ENCODE results near the gene VWA3A. TPM values are rescaled to one million over a fixed set of nuclear protein-coding genes. Genes with fewer than 3 reads are reported as not detected.

The VWA3A gene
- total RNA-seq, 1 donor from 2014 or later, result not detected

GRCh38 chr16:22130528-22130927 is 38.2 kb downstream of the VWA3A start:
- Histone ChIP-seq H4K20me1 (ENCODE audit: insufficient read depth, low read length) (no peaks in the 10 kb centered on the region), H3K27me3 (ENCODE audit: insufficient read depth, low read length) (no peaks in the 10 kb centered on the region), H3K4me3 (ENCODE audit: insufficient read depth, low read depth, low read length) (no peak overlapping the region), H3K79me2 (ENCODE audit: insufficient read depth, low read length) (no peaks in the 10 kb centered on the region), H3K9me3 (ENCODE audit: insufficient read depth, low read depth, low read length) (no peaks in the 10 kb centered on the region), H3K4me1 (ENCODE audit: insufficient read depth, low read length) (no peaks in the 10 kb centered on the region), H3K4me2 (ENCODE audit: low read length) (no peak overlapping the region), H3K9ac (ENCODE audit: low read length) (no peak overlapping the region), H2AFZ (ENCODE audit: low read depth, low read length) (no peak overlapping the region), H3K36me3 (ENCODE audit: insufficient read depth, low read length) (no peaks in the 10 kb centered on the region), H3K27ac (ENCODE audit: low read depth, low read length) (no peak overlapping the region)
- Mint-ChIP-seq H3K36me3 (ENCODE audit: low read depth, unreplicated experiment) (no peaks in the 10 kb centered on the region), H3K9me3 (ENCODE audit: unreplicated experiment) (peaks cover 14% of the 10 kb centered on the region), H3K27ac (ENCODE audit: unreplicated experiment) (no peak overlapping the region), H3K4me3 (ENCODE audit: unreplicated experiment) (no peak overlapping the region), H3K4me1 (ENCODE audit: low read depth, unreplicated experiment) (no peaks in the 10 kb centered on the region), H3K27me3 (ENCODE audit: low read depth, unreplicated experiment) (peaks cover 24% of the 10 kb centered on the region)
- DNase-seq (ENCODE audit: low read depth), result no peak
- no peak for FAIRE-seq
- TF ChIP-seq EZH2 (IDR thresholded peaks at IDR 0.05; ENCODE audit: insufficient read depth, low read length) (no peak), CTCF (IDR thresholded peaks at IDR 0.05; ENCODE audit: insufficient read depth, low read depth, low read length) (no peak)

- Histone ChIP-seq H3K9me3 (ENCODE audit: insufficient read depth, low read depth, low read length) (no peaks in the 10 kb centered on the region), H2AFZ (ENCODE audit: low read depth, low read length) (no peak overlapping the region), H3K4me2 (ENCODE audit: low read length) (no peak overlapping the region), H3K36me3 (ENCODE audit: insufficient read depth, low read length) (no peaks in the 10 kb centered on the region), H3K79me2 (ENCODE audit: insufficient read depth, low read length) (no peaks in the 10 kb centered on the region), H3K4me1 (ENCODE audit: insufficient read depth, low read length) (no peaks in the 10 kb centered on the region), H3K9ac (ENCODE audit: low read length) (no peak overlapping the region), H3K4me3 (ENCODE audit: insufficient read depth, low read depth, low read length) (no peak overlapping the region), H3K27ac (ENCODE audit: low read depth, low read length) (no peak overlapping the region), H3K27me3 (ENCODE audit: insufficient read depth, low read length) (peaks cover 2% of the 10 kb centered on the region), H4K20me1 (ENCODE audit: insufficient read depth, low read length) (no peaks in the 10 kb centered on the region)
- Mint-ChIP-seq H3K27ac (ENCODE audit: unreplicated experiment) (no peak overlapping the region), H3K36me3 (ENCODE audit: low read depth, unreplicated experiment) (no peaks in the 10 kb centered on the region), H3K27me3 (ENCODE audit: low read depth, unreplicated experiment) (peaks cover 32% of the 10 kb centered on the region), H3K4me1 (ENCODE audit: low read depth, unreplicated experiment) (no peaks in the 10 kb centered on the region), H3K4me3 (ENCODE audit: unreplicated experiment) (no peak overlapping the region), H3K9me3 (ENCODE audit: unreplicated experiment) (peaks cover 11% of the 10 kb centered on the region)
- DNase-seq (ENCODE audit: low read depth) (no peak), FAIRE-seq (no peak)
- TF ChIP-seq CTCF (IDR thresholded peaks at IDR 0.05; ENCODE audit: insufficient read depth, low read depth, low read length) (no peak), EZH2 (IDR thresholded peaks at IDR 0.05; ENCODE audit: insufficient read depth, low read length) (no peak)
Observed at GRCh38 chr16:22132801-22133200, 40.5 kb downstream of the VWA3A start.

- no peaks in the 10 kb centered on the region for H3K36me3 ChIP-seq (ENCODE audit: insufficient read depth, low read length)
- H3K9me3 ChIP-seq (ENCODE audit: insufficient read depth, low read depth, low read length), result no peaks in the 10 kb centered on the region
- no peak overlapping the region for H3K27ac ChIP-seq (ENCODE audit: low read depth, low read length)
- no peak overlapping the region for H3K4me3 ChIP-seq (ENCODE audit: insufficient read depth, low read depth, low read length)
- no peaks in the 10 kb centered on the region for H3K4me1 Mint-ChIP-seq (ENCODE audit: low read depth, unreplicated experiment)
- no peaks in the 10 kb centered on the region for H4K20me1 ChIP-seq (ENCODE audit: insufficient read depth, low read length)
- DNase-seq (ENCODE audit: low read depth) (no peak), FAIRE-seq (no peak)
- no peaks in the 10 kb centered on the region for H3K36me3 Mint-ChIP-seq (ENCODE audit: low read depth, unreplicated experiment)
- peaks cover 2% of the 10 kb centered on the region for H3K27me3 ChIP-seq (ENCODE audit: insufficient read depth, low read length)
- H3K27ac Mint-ChIP-seq (ENCODE audit: unreplicated experiment), result no peak overlapping the region
- no peak overlapping the region for H3K4me2 ChIP-seq (ENCODE audit: low read length)
- peaks cover 46% of the 10 kb centered on the region for H3K27me3 Mint-ChIP-seq (ENCODE audit: low read depth, unreplicated experiment)
- no peak overlapping the region for H2AFZ ChIP-seq (ENCODE audit: low read depth, low read length)
- TF ChIP-seq EZH2 (IDR thresholded peaks at IDR 0.05; ENCODE audit: insufficient read depth, low read length) (no peak), CTCF (IDR thresholded peaks at IDR 0.05; ENCODE audit: insufficient read depth, low read depth, low read length) (no peak)
- H3K4me1 ChIP-seq (ENCODE audit: insufficient read depth, low read length), result no peaks in the 10 kb centered on the region
- H3K79me2 ChIP-seq (ENCODE audit: insufficient read depth, low read length), result no peaks in the 10 kb centered on the region
- no peak overlapping the region for H3K4me3 Mint-ChIP-seq (ENCODE audit: unreplicated experiment)
- no peak overlapping the region for H3K9ac ChIP-seq (ENCODE audit: low read length)
- H3K9me3 Mint-ChIP-seq (ENCODE audit: unreplicated experiment), result no peaks in the 10 kb centered on the region
Observed at GRCh38 chr16:22138482-22138881, 46.1 kb downstream of the VWA3A start.
